Measurements from ENCODE around the gene RABEP2. TPM values are rescaled to one million over a fixed set of nuclear protein-coding genes. Genes with fewer than 3 reads are reported as not detected.
"Not testable (repeated sequence)": the region's sequence is repeated elsewhere in the genome, so short reads cannot be mapped to it uniquely, and the experiment has no call there.

Gene RABEP2
- total RNA-seq, 1 experiment from 2014 or later: 13.4 TPM

GRCh38 chr16:28891964-28892890 lies 32.8 kb downstream of the RABEP2 start:
- ATAC-seq (no peak), DNase-seq (ENCODE audit: low read depth, low spot score) (no peak)
- Histone ChIP-seq H3K9me3 (ENCODE audit: control insufficient read depth in 1 of 2, insufficient read depth in 1 of 2, low read depth in 1 of 2, low read length in 2 of 2) (no peaks in the 10 kb centered on the region), H3K4me1 (ENCODE audit: control insufficient read depth in 1 of 2, insufficient read depth in 2 of 2, low read length in 2 of 2) (peaks cover 0 to 3% of the 10 kb centered on the region in 2 experiments; a peak in 2 of 4 replicates), H3K9ac (ENCODE audit: low read length) (no peak overlapping the region), H3K9me2 (ENCODE audit: insufficient read depth) (no peaks in the 10 kb centered on the region), H3K79me2 (ENCODE audit: insufficient read depth, low read length) (no peaks in the 10 kb centered on the region), H2AFZ (ENCODE audit: low read depth, low read length, poor library complexity, severe bottlenecking) (no peak overlapping the region), H3K4me3 (replicated peaks in 1 of 2; ENCODE audit: low read depth in 1 of 2, low read length in 2 of 2) (no peak overlapping the region), H3K4me2 (ENCODE audit: low read length) (no peak overlapping the region), H4K20me1 (ENCODE audit: insufficient read depth) (no peaks in the 10 kb centered on the region), H3K27me3 (ENCODE audit: insufficient read depth, low read length) (no peaks in the 10 kb centered on the region), H3K36me3 (ENCODE audit: control insufficient read depth in 1 of 2, insufficient read depth in 2 of 2, low read length in 2 of 2) (no peaks in the 10 kb centered on the region; a peak in 1 of 4 replicates), H3K27ac (ENCODE audit: low read depth, low read length) (no peak overlapping the region)
- no peak for TF ChIP-seq JUND (IDR thresholded peaks at IDR 0.05)
- TF ChIP-seq ELF1 (IDR thresholded peaks at IDR 0.05; ENCODE audit: borderline replicate concordance, low read depth): no peak
- TF ChIP-seq, protein P1, sequence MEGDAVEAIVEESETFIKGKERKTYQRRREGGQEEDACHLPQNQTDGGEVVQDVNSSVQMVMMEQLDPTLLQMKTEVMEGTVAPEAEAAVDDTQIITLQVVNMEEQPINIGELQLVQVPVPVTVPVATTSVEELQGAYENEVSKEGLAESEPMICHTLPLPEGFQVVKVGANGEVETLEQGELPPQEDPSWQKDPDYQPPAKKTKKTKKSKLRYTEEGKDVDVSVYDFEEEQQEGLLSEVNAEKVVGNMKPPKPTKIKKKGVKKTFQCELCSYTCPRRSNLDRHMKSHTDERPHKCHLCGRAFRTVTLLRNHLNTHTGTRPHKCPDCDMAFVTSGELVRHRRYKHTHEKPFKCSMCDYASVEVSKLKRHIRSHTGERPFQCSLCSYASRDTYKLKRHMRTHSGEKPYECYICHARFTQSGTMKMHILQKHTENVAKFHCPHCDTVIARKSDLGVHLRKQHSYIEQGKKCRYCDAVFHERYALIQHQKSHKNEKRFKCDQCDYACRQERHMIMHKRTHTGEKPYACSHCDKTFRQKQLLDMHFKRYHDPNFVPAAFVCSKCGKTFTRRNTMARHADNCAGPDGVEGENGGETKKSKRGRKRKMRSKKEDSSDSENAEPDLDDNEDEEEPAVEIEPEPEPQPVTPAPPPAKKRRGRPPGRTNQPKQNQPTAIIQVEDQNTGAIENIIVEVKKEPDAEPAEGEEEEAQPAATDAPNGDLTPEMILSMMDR (IDR thresholded peaks at IDR 0.05 in 2 of 3, conservative IDR thresholded peaks at IDR 0.05 in 1 of 3; ENCODE audit: borderline replicate concordance in 1 of 3, insufficient read depth in 1 of 3, low read depth in 2 of 3, low read length in 2 of 3): no peak
- TF ChIP-seq MAX (IDR thresholded peaks at IDR 0.05): no peak
- POLR2A ChIA-PET: no interaction called here
- RAD21 ChIA-PET (ENCODE audit: low non-redundant PET in 1 of 2, low total read pairs in 2 of 2, uncharacterized antibody in 2 of 2, unreplicated experiment in 2 of 2): no interaction called here
- BruUV-seq (replicated peaks): no TSS peak
- CTCF ChIA-PET: no interaction called here
- intact Hi-C loops (cut with micrococcal nuclease): no loop called here

DNA sequence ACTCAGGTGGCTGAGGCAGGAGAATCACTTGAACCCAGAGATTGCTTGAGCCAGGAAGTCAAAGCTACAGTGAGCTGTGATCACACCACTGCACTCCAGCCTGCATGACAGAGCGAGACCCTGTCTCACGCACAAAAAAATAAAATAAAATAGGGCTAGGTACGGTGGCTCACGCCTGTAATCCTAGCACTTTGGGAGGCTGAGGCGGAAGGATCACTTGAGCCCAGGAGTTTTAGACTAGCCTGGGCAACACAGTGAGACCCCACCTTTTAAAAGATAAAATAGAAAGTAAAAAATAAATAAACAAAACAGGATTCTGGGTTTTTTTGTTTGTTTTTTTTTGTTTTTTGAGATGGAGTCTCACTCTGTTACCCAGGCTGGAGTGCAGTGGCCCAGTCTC lies 34.7 kb downstream of the RABEP2 start:
- H3K4me1 ChIP-seq (ENCODE audit: control insufficient read depth in 1 of 2, insufficient read depth in 2 of 2, low read length in 2 of 2); H3K9me3 ChIP-seq (ENCODE audit: control insufficient read depth in 1 of 2, insufficient read depth in 1 of 2, low read depth in 1 of 2, low read length in 2 of 2); H3K27ac ChIP-seq (ENCODE audit: low read depth, low read length); POLR2A ChIA-PET; H3K9me2 ChIP-seq (ENCODE audit: insufficient read depth); DNase-seq (ENCODE audit: low read depth, low spot score); H4K20me1 ChIP-seq (ENCODE audit: insufficient read depth); intact Hi-C loops (cut with micrococcal nuclease); H3K9ac ChIP-seq (ENCODE audit: low read length); CTCF ChIA-PET; H3K4me3 ChIP-seq (replicated peaks in 1 of 2; ENCODE audit: low read depth in 1 of 2, low read length in 2 of 2); H2AFZ ChIP-seq (ENCODE audit: low read depth, low read length, poor library complexity, severe bottlenecking); H3K36me3 ChIP-seq (ENCODE audit: control insufficient read depth in 1 of 2, insufficient read depth in 2 of 2, low read length in 2 of 2); ATAC-seq; H3K27me3 ChIP-seq (ENCODE audit: insufficient read depth, low read length); H3K79me2 ChIP-seq (ENCODE audit: insufficient read depth, low read length); RAD21 ChIA-PET (ENCODE audit: low non-redundant PET in 1 of 2, low total read pairs in 2 of 2, uncharacterized antibody in 2 of 2, unreplicated experiment in 2 of 2); BruUV-seq (replicated peaks); H3K4me2 ChIP-seq (ENCODE audit: low read length): not testable (repeated sequence)

Data from HCT116 (cell line).